Measurements from ENCODE around the gene GPR68. TPM values are rescaled to one million over a fixed set of nuclear protein-coding genes. Genes with fewer than 3 reads are reported as not detected.

Gene GPR68
- total and polyA plus RNA-seq, 4 donors, result 2.3 to 7.6 (median 2.8) TPM

GRCh38 chr14:91270619-91271018 lies 26.1 kb upstream of the GPR68 start:
- DNase-seq, result no peak
- no peak overlapping the region for H3K4me3 ChIP-seq
- TF ChIP-seq, protein P1, sequence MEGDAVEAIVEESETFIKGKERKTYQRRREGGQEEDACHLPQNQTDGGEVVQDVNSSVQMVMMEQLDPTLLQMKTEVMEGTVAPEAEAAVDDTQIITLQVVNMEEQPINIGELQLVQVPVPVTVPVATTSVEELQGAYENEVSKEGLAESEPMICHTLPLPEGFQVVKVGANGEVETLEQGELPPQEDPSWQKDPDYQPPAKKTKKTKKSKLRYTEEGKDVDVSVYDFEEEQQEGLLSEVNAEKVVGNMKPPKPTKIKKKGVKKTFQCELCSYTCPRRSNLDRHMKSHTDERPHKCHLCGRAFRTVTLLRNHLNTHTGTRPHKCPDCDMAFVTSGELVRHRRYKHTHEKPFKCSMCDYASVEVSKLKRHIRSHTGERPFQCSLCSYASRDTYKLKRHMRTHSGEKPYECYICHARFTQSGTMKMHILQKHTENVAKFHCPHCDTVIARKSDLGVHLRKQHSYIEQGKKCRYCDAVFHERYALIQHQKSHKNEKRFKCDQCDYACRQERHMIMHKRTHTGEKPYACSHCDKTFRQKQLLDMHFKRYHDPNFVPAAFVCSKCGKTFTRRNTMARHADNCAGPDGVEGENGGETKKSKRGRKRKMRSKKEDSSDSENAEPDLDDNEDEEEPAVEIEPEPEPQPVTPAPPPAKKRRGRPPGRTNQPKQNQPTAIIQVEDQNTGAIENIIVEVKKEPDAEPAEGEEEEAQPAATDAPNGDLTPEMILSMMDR (IDR thresholded peaks at IDR 0.05; ENCODE audit: control extremely low read depth, extremely low read depth), result no peak
- 57 to 66% methylated on average over 5 of the region's 8 CpGs for WGBS, 2 donors
- no peaks in the 10 kb centered on the region for H3K27me3 ChIP-seq (ENCODE audit: control insufficient read depth in 3 of 3, insufficient read depth in 3 of 3, low read length in 2 of 3)
- H3K9ac ChIP-seq (ENCODE audit: insufficient read depth in 1 of 2, low read length in 2 of 2), result no peak overlapping the region
- H3K36me3 ChIP-seq (ENCODE audit: control insufficient read depth in 4 of 4, insufficient read depth in 4 of 4, low read length in 4 of 4), result peaks cover 0 to 14% (median 0%) of the 10 kb centered on the region in 4 donors
- ATAC-seq (ENCODE audit: insufficient read depth, low FRiP score), result no peak
- peaks cover 0 to 21% (median 6%) of the 10 kb centered on the region in 5 donors for H3K4me1 ChIP-seq (ENCODE audit: control insufficient read depth in 5 of 5, insufficient read depth in 5 of 5, low read length in 5 of 5)
- no peaks in the 10 kb centered on the region for H3K9me3 ChIP-seq (ENCODE audit: control insufficient read depth in 4 of 4, insufficient read depth in 3 of 4, low read length in 3 of 4)
- no peak overlapping the region for H3K27ac ChIP-seq (ENCODE audit: low read depth in 1 of 2, low read length in 1 of 2)

DNA sequence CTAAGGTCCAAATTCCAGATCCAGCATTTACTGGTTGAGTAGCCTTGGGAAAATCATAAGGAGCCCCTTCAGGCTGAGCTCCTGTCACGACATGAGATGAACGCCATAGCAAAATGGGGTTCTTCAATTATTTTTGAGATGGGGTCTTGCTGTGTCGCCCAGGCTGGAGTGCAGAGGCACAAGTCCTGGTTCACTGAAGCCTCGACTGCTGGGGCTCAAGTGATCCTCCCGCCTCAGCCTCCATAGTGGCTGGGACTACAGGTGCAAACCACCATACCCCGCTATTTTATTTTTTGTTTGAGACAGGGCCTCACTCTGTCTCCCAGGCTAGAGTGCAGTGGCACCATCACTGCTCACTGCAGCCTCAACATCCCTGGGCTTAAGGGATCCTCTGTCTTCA lies 25.7 kb upstream of the GPR68 start:
- peaks cover 0 to 21% (median 7%) of the 10 kb centered on the region in 5 donors for H3K4me1 ChIP-seq (ENCODE audit: control insufficient read depth in 5 of 5, insufficient read depth in 5 of 5, low read length in 5 of 5)
- WGBS, 2 donors, result 96% methylated on average over 6 of the region's 6 CpGs
- H3K27me3 ChIP-seq (ENCODE audit: control insufficient read depth in 3 of 3, insufficient read depth in 3 of 3, low read length in 2 of 3), result peaks cover 0 to 2% (median under 1%) of the 10 kb centered on the region in 3 donors
- TF ChIP-seq, protein P1 (IDR thresholded peaks at IDR 0.05; ENCODE audit: control extremely low read depth, extremely low read depth), result no peak
- H3K36me3 ChIP-seq (ENCODE audit: control insufficient read depth in 4 of 4, insufficient read depth in 4 of 4, low read length in 4 of 4), result peaks cover 0 to 14% (median 0%) of the 10 kb centered on the region in 4 donors
- no peak for ATAC-seq (ENCODE audit: insufficient read depth, low FRiP score)
- no peak overlapping the region for H3K27ac ChIP-seq (ENCODE audit: low read depth in 1 of 2, low read length in 1 of 2)
- no peak overlapping the region for H3K4me3 ChIP-seq
- DNase-seq, result no peak
- no peak overlapping the region for H3K9ac ChIP-seq (ENCODE audit: insufficient read depth in 1 of 2, low read length in 2 of 2)
- H3K9me3 ChIP-seq (ENCODE audit: control insufficient read depth in 4 of 4, insufficient read depth in 3 of 4, low read length in 3 of 4), result no peaks in the 10 kb centered on the region

DNA sequence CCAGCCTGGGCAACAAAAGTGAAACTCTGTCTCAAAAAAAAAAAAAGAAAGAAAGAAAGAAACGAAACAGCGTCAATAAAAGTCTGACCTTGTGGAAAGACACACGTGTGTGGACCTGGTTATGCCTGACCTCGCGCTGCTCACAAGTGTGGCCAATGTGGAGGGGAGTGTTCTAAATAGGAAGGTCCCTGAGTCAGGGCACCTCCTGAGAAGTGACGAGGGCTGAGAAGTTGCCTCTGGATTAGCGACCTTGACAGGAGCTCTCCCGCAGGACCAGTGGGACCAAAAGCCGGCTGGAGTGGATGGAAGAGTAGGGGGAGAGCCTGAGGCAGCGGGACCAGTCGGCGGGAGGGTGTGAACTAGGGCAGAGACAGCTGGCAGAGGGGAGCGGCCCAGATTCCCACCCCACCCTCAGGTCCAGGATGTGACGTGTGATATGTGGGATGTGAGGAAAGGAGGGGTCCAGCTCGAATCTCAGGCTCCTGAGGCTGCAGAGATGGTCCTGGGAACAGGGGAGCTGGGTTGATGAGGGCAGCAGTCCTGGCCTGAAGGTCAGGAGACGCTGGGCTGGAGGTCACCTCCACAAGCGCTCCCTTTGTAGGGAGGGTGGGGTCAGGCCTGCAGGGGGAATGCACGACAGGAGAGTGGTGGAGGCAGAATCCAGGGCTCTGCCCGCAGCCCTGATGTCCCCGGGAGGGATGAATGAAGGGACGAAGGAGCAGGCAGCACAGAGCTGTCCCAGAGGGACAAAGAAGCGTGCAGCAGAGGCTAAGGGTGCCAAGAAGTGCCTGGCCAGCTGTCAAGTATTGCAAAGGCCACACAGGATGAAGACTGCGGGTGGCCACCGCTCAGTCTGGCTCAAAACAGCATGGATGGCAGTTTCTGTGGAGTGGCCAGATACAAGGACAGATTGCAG lies 24.8 kb upstream of the GPR68 start:
- no peak for ATAC-seq (ENCODE audit: insufficient read depth, low FRiP score)
- WGBS, 2 donors, result 61 to 74% methylated on average over 24 of the region's 24 CpGs
- Histone ChIP-seq H3K36me3 (ENCODE audit: control insufficient read depth in 4 of 4, insufficient read depth in 4 of 4, low read length in 4 of 4) (peaks cover 0 to 10% (median 0%) of the 10 kb centered on the region in 4 donors), H3K4me3 (no peak overlapping the region), H3K27ac (ENCODE audit: low read depth in 1 of 2, low read length in 1 of 2) (peak overlapping the region in 1 of 2 donors; percentile 3), H3K9me3 (ENCODE audit: control insufficient read depth in 4 of 4, insufficient read depth in 3 of 4, low read length in 3 of 4) (no peaks in the 10 kb centered on the region), H3K4me1 (ENCODE audit: control insufficient read depth in 5 of 5, insufficient read depth in 5 of 5, low read length in 5 of 5) (peaks cover 0 to 25% (median 12%) of the 10 kb centered on the region in 5 donors), H3K27me3 (ENCODE audit: control insufficient read depth in 3 of 3, insufficient read depth in 3 of 3, low read length in 2 of 3) (peaks cover 0 to 7% (median 7%) of the 10 kb centered on the region in 3 donors), H3K9ac (ENCODE audit: insufficient read depth in 1 of 2, low read length in 2 of 2) (no peak overlapping the region)
- TF ChIP-seq, protein P1 (IDR thresholded peaks at IDR 0.05; ENCODE audit: control extremely low read depth, extremely low read depth), result no peak
- DNase-seq, result peak; percentile 81 to 91 (median 85)

Measured in lung (tissue), 12 donors.